GM12864 (cell line): ENCODE data around the gene LUC7L2.

Experiments
- DNase-seq: peaks from one replicate; pipeline ENCODE4 v3.0.0-alpha.2; 2011; ENCODE audit warnings: low read depth
- H3K4me3 ChIP-seq: 2 replicates; pipeline ENCODE4 v1.5.1; 2011; ENCODE audit warnings: mild to moderate bottlenecking, low read depth, low read length, control low read depth
- TF ChIP-seq, protein P1 (sequence below): IDR thresholded peaks from 2 replicates; pipeline ENCODE4 v1.5.1; 2011; ENCODE audit warnings: low read depth, mild to moderate bottlenecking, moderate library complexity, low read length, control low read depth, inconsistent platforms; ENCODE audit errors: missing control alignments

The LUC7L2 gene

DNA sequence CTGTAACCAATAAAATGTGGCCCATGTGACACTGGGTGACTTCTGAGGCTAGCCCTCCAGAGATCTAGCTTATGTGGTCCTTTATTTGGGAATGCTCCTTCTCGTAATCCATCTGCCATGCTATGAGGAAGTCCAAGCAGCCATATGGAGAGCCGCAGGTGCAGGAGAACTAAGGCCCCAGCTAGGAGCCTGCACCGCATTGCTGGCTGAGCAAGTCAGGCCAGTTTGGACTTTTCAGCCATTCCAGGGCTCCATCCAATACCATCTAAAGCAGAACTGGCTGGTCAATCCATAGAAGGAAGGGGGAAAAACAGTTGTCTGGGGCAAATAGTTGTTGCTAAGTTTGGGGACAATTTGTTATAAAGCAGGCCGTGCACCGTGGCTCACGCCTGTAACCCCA, 91.2 kb downstream of the LUC7L2 start:
- H3K4me3 ChIP-seq = no peak overlapping the region
- TF ChIP-seq, protein P1, sequence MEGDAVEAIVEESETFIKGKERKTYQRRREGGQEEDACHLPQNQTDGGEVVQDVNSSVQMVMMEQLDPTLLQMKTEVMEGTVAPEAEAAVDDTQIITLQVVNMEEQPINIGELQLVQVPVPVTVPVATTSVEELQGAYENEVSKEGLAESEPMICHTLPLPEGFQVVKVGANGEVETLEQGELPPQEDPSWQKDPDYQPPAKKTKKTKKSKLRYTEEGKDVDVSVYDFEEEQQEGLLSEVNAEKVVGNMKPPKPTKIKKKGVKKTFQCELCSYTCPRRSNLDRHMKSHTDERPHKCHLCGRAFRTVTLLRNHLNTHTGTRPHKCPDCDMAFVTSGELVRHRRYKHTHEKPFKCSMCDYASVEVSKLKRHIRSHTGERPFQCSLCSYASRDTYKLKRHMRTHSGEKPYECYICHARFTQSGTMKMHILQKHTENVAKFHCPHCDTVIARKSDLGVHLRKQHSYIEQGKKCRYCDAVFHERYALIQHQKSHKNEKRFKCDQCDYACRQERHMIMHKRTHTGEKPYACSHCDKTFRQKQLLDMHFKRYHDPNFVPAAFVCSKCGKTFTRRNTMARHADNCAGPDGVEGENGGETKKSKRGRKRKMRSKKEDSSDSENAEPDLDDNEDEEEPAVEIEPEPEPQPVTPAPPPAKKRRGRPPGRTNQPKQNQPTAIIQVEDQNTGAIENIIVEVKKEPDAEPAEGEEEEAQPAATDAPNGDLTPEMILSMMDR = no peak
- DNase-seq = no peak

DNA sequence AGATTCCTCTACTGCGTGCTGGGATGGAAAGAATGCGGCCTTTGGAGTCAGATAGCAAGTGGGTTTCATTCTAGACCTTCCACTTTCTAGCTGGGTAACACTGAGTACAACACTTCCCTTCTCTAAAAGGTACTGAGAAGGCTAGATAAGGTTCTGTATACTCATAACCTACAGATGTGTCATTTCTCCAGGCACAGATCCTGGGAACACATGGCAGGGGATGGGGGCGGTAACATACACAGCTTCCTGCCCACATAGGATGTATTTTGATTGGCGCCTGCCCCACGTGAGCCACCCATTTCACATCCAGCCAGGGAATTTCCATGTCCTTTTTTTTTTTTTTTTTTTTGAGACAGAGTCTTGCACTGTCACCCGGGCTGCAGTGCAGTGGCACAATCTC, 91.9 kb downstream of the LUC7L2 start:
- H3K4me3 ChIP-seq = no peak overlapping the region
- TF ChIP-seq, protein P1 = no peak
- DNase-seq = no peak

GRCh38 chr7:139452958-139453672, 93.4 kb downstream of the LUC7L2 start:
- H3K4me3 ChIP-seq = no peak overlapping the region
- TF ChIP-seq, protein P1 = no peak
- no peak for DNase-seq

GRCh38 chr7:139453673-139454321, 94.1 kb downstream of the LUC7L2 start:
- DNase-seq = no peak
- TF ChIP-seq, protein P1 = no peak
- no peak overlapping the region for H3K4me3 ChIP-seq

DNA sequence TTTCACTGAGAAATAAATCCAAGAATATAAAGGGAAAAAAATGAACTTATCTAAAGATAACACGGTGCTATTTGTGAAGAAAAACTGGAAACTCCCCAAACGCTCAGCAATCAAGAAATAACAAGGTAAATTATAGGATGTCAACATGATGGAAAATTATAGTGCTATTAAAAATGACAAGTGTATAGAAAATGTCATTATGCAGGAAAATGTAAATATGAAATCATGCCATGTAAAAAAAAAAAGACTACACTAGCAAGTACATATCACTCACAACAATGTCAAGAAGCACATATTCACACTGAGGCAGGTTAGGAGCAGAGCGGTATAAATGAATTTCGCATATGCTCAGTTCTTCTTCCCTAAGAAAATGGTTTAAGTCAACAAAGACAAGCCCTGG, 96.1 kb downstream of the LUC7L2 start:
- TF ChIP-seq, protein P1 = no peak
- no peak overlapping the region for H3K4me3 ChIP-seq
- DNase-seq = no peak

DNA sequence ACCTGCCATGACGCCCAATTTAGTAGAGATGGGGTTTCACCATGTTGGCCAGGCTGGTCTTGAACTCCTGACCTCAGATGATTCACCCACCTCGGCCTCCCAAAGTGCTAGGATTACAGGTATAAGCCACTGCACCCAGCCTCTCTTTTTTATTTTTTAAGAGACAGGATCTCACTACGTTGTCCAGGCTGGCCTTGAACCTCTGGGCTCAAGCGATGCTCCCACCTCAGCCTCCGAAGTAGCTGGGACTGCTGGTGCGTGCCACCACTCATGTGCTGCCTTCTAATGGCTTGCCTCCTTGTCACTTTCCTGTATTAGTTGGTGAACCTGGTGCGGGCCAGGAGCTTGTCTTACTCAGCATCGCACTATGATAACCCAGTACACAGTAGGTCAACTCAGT, 96.8 kb downstream of the LUC7L2 start:
- TF ChIP-seq, protein P1 = no peak
- no peak overlapping the region for H3K4me3 ChIP-seq
- DNase-seq = no peak
